Effector memory CD4-positive, alpha-beta T cell (primary cell): ENCODE measurements around the gene DTD2.

Experiments
- DNase-seq, 3 donors: peaks; one replicate each; pipeline ENCODE4 v3.0.0-alpha.2; 2020
- H3K27ac ChIP-seq: 2 replicates; pipeline ENCODE4 v1.7.0; 2013; ENCODE audit warnings: mild to moderate bottlenecking, low read length, moderate library complexity; ENCODE audit not compliant: insufficient read depth, poor library complexity, severe bottlenecking
- H3K27me3 ChIP-seq: replicated peaks from 2 replicates; pipeline ENCODE4 v1.7.0; 2013; ENCODE audit warnings: mild to moderate bottlenecking, low read length; ENCODE audit not compliant: insufficient read depth, control insufficient read depth, poor library complexity, severe bottlenecking
- H3K36me3 ChIP-seq: 2 replicates; pipeline ENCODE4 v1.7.0; 2013; ENCODE audit warnings: mild to moderate bottlenecking, low read length, moderate library complexity; ENCODE audit not compliant: control insufficient read depth, insufficient read depth
- H3K4me1 ChIP-seq: 2 replicates; pipeline ENCODE4 v1.7.0; 2013; ENCODE audit warnings: low read length, mild to moderate bottlenecking; ENCODE audit not compliant: control insufficient read depth, insufficient read depth, poor library complexity, severe bottlenecking
- H3K4me3 ChIP-seq: 2 replicates; pipeline ENCODE4 v1.7.0; 2013; ENCODE audit warnings: low read length, low read depth, mild to moderate bottlenecking; ENCODE audit not compliant: insufficient read depth, poor library complexity, severe bottlenecking
- H3K9me3 ChIP-seq: 2 replicates; pipeline ENCODE4 v1.7.0; 2013; ENCODE audit warnings: mild to moderate bottlenecking, low read length, moderate library complexity; ENCODE audit not compliant: control insufficient read depth

DTD2 gene

GRCh38 chr14:31408421-31408820, 48.9 kb downstream of the DTD2 start:
- Histone ChIP-seq H3K27me3 (no peaks in the 10 kb centered on the region), H3K4me1 (no peaks in the 10 kb centered on the region), H3K27ac (no peak overlapping the region), H3K9me3 (no peaks in the 10 kb centered on the region), H3K36me3 (no peaks in the 10 kb centered on the region), H3K4me3 (no peak overlapping the region)
- no peak for DNase-seq

- H3K27me3 ChIP-seq, result no peaks in the 10 kb centered on the region
- no peaks in the 10 kb centered on the region for H3K9me3 ChIP-seq
- no peaks in the 10 kb centered on the region for H3K36me3 ChIP-seq
- H3K4me1 ChIP-seq, result no peaks in the 10 kb centered on the region
- DNase-seq, result no peak
- H3K4me3 ChIP-seq, result no peak overlapping the region
- H3K27ac ChIP-seq, result no peak overlapping the region
These were observed 51.6 kb downstream of the DTD2 start for GRCh38 chr14:31405599-31406232.

GRCh38 chr14:31405106-31405505, 52.2 kb downstream of the DTD2 start:
- H3K9me3 ChIP-seq, result no peaks in the 10 kb centered on the region
- no peak overlapping the region for H3K4me3 ChIP-seq
- no peaks in the 10 kb centered on the region for H3K4me1 ChIP-seq
- no peak for DNase-seq
- no peak overlapping the region for H3K27ac ChIP-seq
- no peaks in the 10 kb centered on the region for H3K36me3 ChIP-seq
- no peaks in the 10 kb centered on the region for H3K27me3 ChIP-seq

- no peak for DNase-seq
- no peak overlapping the region for H3K27ac ChIP-seq
- no peak overlapping the region for H3K4me3 ChIP-seq
- no peaks in the 10 kb centered on the region for H3K4me1 ChIP-seq
- no peaks in the 10 kb centered on the region for H3K27me3 ChIP-seq
- no peaks in the 10 kb centered on the region for H3K9me3 ChIP-seq
- no peaks in the 10 kb centered on the region for H3K36me3 ChIP-seq
These were observed 53.6 kb downstream of the DTD2 start for GRCh38 chr14:31403707-31404106.

GRCh38 chr14:31402764-31403439, 54.4 kb downstream of the DTD2 start:
- Histone ChIP-seq H3K36me3 (no peaks in the 10 kb centered on the region), H3K4me1 (no peaks in the 10 kb centered on the region), H3K9me3 (no peaks in the 10 kb centered on the region), H3K4me3 (no peak overlapping the region), H3K27me3 (no peaks in the 10 kb centered on the region), H3K27ac (no peak overlapping the region)
- no peak for DNase-seq

- Histone ChIP-seq H3K36me3 (no peaks in the 10 kb centered on the region), H3K4me3 (no peak overlapping the region), H3K27me3 (no peaks in the 10 kb centered on the region), H3K4me1 (no peaks in the 10 kb centered on the region), H3K9me3 (no peaks in the 10 kb centered on the region), H3K27ac (no peak overlapping the region)
- no peak for DNase-seq
These were observed 55.9 kb downstream of the DTD2 start for GRCh38 chr14:31401369-31401932.

- H3K36me3 ChIP-seq, result no peaks in the 10 kb centered on the region
- H3K27ac ChIP-seq, result no peak overlapping the region
- no peak for DNase-seq
- no peaks in the 10 kb centered on the region for H3K9me3 ChIP-seq
- H3K27me3 ChIP-seq, result no peaks in the 10 kb centered on the region
- H3K4me3 ChIP-seq, result no peak overlapping the region
- H3K4me1 ChIP-seq, result no peaks in the 10 kb centered on the region
These were observed 57.2 kb downstream of the DTD2 start for GRCh38 chr14:31400031-31400638.
